ENCODE data around the gene TJP1. TPM values are rescaled to one million over a fixed set of nuclear protein-coding genes. Genes with fewer than 3 reads are reported as not detected.
"Not testable (repeated sequence)": the region's sequence is repeated elsewhere in the genome, so short reads cannot be mapped to it uniquely, and the experiment has no call there.

Gene TJP1
- total RNA-seq, 1 donor from 2014 or later, result 172 TPM

GRCh38 chr15:29818141-29818540 lies 4.1 kb downstream of the TJP1 start:
- Mint-ChIP-seq H3K27ac (no peak overlapping the region), H3K4me1 (ENCODE audit: low read depth) (peaks cover 49% of the 10 kb centered on the region), H3K9me3 (ENCODE audit: low read depth) (peaks cover 3% of the 10 kb centered on the region), H3K27me3 (no peaks in the 10 kb centered on the region), H3K36me3 (ENCODE audit: insufficient read depth) (peaks cover 17% of the 10 kb centered on the region), H3K4me3 (ENCODE audit: low read depth) (no peak overlapping the region)
- DNase-seq (ENCODE audit: low spot score, unreplicated experiment), result no peak
- TF ChIP-seq CTCF (IDR thresholded peaks at IDR 0.05; ENCODE audit: unreplicated experiment), result no peak

GRCh38 chr15:29817455-29817854 lies 4.8 kb downstream of the TJP1 start:
- not testable (repeated sequence) for H3K27me3 Mint-ChIP-seq; H3K4me3 Mint-ChIP-seq (ENCODE audit: low read depth); H3K9me3 Mint-ChIP-seq (ENCODE audit: low read depth); DNase-seq (ENCODE audit: low spot score, unreplicated experiment)
- H3K27ac Mint-ChIP-seq, result peak overlapping the region; percentile 80
- peaks cover 17% of the 10 kb centered on the region for H3K36me3 Mint-ChIP-seq (ENCODE audit: insufficient read depth)
- H3K4me1 Mint-ChIP-seq (ENCODE audit: low read depth), result peaks cover 51% of the 10 kb centered on the region

- Mint-ChIP-seq H3K27ac (peak overlapping the region; percentile 87), H3K4me3 (ENCODE audit: low read depth) (no peak overlapping the region), H3K27me3 (no peaks in the 10 kb centered on the region), H3K9me3 (ENCODE audit: low read depth) (peaks cover 3% of the 10 kb centered on the region), H3K36me3 (ENCODE audit: insufficient read depth) (peaks cover 18% of the 10 kb centered on the region), H3K4me1 (ENCODE audit: low read depth) (peaks cover 58% of the 10 kb centered on the region)
- no peak for DNase-seq (ENCODE audit: low spot score, unreplicated experiment)
- no peak for TF ChIP-seq CTCF (IDR thresholded peaks at IDR 0.05; ENCODE audit: unreplicated experiment)
These were observed 7.1 kb downstream of the TJP1 start for GRCh38 chr15:29815000-29815710.

- Mint-ChIP-seq H3K4me1 (ENCODE audit: low read depth) (peaks cover 46% of the 10 kb centered on the region), H3K27ac (peak overlapping the region; percentile 18), H3K27me3 (no peaks in the 10 kb centered on the region), H3K36me3 (ENCODE audit: insufficient read depth) (peaks cover 12% of the 10 kb centered on the region), H3K9me3 (ENCODE audit: low read depth) (peaks cover 3% of the 10 kb centered on the region), H3K4me3 (ENCODE audit: low read depth) (no peak overlapping the region)
- DNase-seq (ENCODE audit: low spot score, unreplicated experiment), result no peak
- TF ChIP-seq CTCF (IDR thresholded peaks at IDR 0.05; ENCODE audit: unreplicated experiment), result no peak
These were observed 9.3 kb downstream of the TJP1 start for GRCh38 chr15:29813009-29813408.

- Mint-ChIP-seq H3K9me3 (ENCODE audit: low read depth) (peaks cover 3% of the 10 kb centered on the region), H3K4me3 (ENCODE audit: low read depth) (no peak overlapping the region), H3K27ac (peak overlapping the region; percentile 57), H3K36me3 (ENCODE audit: insufficient read depth) (peaks cover 8% of the 10 kb centered on the region), H3K4me1 (ENCODE audit: low read depth) (peaks cover 44% of the 10 kb centered on the region), H3K27me3 (no peaks in the 10 kb centered on the region)
- no peak for DNase-seq (ENCODE audit: low spot score, unreplicated experiment)
- no peak for TF ChIP-seq CTCF (IDR thresholded peaks at IDR 0.05; ENCODE audit: unreplicated experiment)
These were observed 9.9 kb downstream of the TJP1 start for GRCh38 chr15:29812384-29812694.

- Mint-ChIP-seq H3K4me1 (ENCODE audit: low read depth) (peaks cover 43% of the 10 kb centered on the region), H3K27me3 (no peaks in the 10 kb centered on the region), H3K27ac (no peak overlapping the region), H3K36me3 (ENCODE audit: insufficient read depth) (peaks cover 3% of the 10 kb centered on the region), H3K4me3 (ENCODE audit: low read depth) (no peak overlapping the region), H3K9me3 (ENCODE audit: low read depth) (no peaks in the 10 kb centered on the region)
- TF ChIP-seq CTCF (IDR thresholded peaks at IDR 0.05; ENCODE audit: unreplicated experiment), result no peak
- no peak for DNase-seq (ENCODE audit: low spot score, unreplicated experiment)
These were observed 10.4 kb downstream of the TJP1 start for GRCh38 chr15:29811691-29812383.
